GM19239 (cell line): Measurements from ENCODE around the gene ITGA1.

ENCODE experiments used
- DNase-seq: peaks from one replicate; pipeline ENCODE4 v3.0.0; 2011; ENCODE audit warnings: low spot score; ENCODE audit not compliant: insufficient read length
- FAIRE-seq: peaks from 2 replicates; lab custom pipeline; 2011; peaks lifted over from hg19 to GRCh38; lab: Jason Lieb, UNC

Gene ITGA1

DNA sequence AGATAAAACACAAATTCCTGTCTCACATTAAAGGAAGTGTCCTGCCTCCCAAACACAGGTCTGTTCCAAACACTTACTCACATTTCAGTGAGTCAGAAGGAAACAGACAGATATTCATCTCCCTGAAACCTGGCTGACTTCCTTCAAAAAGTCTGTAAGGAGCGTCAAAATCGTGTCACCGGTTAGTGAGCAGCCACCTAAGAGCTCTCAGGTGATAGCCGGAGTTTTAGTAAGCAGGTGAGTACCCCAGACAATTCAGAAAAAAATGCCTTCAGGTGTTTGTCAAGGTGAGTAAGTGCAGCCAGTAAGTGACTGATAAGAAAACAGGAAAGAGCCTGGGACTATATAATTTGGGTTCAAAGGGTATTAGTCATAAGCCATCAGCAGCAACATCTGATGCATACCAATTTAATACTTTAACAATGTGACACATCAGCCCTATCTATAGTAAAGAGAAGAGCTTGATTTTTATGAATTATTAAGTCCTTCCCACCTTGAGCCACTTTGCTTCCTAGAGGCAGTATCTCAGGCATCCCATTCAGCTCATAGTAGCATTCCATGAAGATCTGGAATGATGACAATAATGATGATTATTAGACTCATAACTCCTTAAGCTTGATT, 200.1 kb downstream of the ITGA1 start:
- no peak for DNase-seq
- no peak for FAIRE-seq

DNA sequence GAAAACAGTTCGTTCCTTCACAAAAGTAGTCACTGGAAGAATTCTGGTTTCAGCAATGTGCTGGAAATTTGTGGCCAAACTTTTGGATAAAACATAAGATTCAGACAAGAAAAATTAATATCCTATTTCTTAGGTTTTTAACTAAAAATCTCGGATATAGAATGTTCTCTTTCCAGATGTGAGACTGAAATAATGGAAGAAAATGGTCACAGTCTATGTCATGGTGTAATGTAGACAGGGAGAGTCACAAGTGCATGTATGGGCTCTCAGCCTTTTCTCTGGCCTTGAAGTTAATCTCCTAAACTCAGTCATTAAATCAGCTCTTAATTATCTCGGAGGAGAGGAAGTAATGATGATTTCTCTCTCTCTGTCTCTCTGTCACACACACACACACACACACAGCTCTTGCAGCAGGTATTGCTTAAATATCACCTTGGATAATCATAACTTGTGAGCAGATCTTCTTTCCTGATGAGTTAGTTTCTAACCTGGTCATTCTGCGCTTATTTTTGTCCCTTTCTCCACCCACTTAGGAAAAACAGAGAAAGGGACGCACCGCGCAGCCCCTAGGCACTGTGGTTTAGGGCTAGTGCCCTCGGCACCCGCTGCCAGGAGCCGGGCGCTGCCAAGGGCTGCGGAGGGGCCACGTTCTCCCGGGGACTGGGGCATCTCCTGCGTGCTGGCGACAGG, 200.8 kb downstream of the ITGA1 start:
- DNase-seq (no peak), FAIRE-seq (no peak)

DNA sequence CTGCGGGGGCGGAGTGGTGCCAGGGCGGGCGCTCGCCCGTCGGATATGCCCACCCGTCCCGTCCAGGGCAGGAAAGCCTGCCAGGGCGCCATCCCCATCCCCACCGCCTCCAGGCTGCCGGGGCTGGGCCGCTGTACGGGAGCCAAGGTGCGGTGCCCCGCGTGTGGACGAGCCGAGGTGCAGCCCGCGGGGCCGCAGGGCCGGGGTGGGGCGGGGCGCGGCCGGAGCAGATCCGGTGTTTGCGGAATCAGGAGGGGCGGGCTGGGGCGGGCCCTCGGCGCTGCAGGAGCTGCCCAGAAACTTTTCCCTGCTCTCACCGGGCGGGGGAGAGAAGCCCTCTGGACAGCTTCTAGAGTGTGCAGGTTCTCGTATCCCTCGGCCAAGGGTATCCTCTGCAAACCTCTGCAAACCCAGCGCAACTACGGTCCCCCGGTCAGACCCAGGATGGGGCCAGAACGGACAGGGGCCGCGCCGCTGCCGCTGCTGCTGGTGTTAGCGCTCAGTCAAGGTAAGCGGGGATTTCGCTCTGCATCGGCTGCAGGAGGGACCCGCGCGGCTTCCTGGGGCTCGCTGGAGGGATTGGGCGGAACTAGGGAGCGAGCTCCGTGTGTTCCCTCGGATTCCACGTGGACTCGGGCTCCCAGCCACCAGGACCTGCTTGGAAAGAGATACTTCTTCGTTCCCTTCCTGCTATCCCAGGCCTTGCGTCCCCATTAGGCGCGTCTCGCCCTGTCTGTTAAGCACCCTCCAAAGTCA, 201.5 kb downstream of the ITGA1 start, which contains the start of gene ITGA2:
Gene ITGA2, plus strand, starts transcription at position 328 of the 756 bp plus-strand sequence. Its CDS starts 117 bp downstream, at position 445.
- no peak for DNase-seq

DNA sequence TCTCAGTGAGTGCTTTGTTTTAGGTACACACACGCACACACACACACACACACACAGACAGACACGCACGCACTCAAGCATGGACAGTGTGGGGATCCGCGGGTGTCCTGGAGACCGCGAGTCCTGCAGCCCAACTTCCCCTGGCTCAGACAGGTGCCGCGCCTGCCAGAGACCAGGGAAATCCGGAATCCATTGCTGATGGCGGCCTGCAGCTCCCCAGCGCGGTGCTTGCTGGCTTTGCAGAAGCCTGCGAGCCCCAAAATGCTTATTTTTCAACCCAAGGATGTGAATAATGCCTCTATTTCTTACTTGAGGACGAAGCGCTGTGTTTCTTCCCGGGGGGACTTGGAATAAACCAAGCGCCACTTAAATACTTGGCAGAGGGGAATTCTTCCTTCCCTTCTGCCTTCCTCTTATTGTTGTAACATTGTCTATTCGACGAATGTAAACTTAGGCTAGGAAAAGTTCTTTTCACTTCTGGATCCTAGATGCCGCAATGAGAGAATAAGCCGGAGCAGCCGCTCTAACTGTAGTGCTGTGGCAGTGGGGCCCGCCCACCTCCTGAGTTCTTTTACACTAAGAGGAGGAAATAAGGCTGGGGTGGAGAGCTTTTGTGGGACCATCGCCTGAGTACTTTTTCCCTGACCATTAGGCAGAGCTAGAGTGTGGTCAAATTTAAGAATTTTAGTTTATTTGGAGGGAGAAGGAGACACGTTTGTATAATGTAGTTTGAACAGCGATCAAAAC, 202.2 kb downstream of the ITGA1 start:
- FAIRE-seq (no peak), DNase-seq (no peak)

More for the DNA sequence above, 201.5 kb downstream of the ITGA1 start, which contains the start of gene ITGA2:
- no peak for FAIRE-seq

DNA sequence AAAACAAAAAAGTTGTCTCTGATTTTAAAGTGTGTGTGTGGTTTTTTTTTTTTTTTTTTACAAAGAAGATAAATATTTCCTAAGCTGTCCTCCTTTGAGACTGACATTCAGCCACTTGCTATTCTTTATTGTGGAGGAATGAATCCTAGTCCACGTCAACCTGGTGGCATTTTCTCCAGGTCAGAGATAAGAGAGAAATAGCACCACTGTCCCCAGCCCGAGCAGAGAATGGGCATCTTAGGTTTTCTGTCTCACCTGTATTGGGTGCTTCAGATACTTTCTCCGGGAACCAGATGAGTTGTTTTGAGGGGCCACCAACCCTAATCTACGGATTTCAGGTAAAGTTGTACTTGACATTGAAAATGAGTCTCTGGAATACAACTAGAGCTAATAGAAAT, 202.8 kb downstream of the ITGA1 start:
- no peak for DNase-seq
- FAIRE-seq = no peak

DNA sequence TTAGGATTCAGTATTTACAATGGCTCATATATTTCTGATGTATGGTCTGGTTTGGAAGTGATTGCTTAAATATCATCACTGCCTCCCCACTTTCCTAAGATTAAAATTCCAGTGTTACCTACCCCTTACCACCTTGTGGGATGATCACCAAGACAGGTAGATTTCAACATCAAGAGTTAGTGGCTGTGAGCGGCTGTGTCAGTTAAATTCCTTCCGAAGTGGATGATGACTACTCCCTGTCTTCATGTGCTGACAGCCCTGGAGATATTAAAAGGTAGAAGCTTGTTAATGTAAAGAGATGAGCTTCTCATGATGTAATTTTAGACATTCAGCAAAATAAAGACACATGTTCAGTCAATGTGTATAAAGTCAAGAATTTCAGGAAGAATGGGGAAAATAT, 205.7 kb downstream of the ITGA1 start:
- DNase-seq = no peak
- no peak for FAIRE-seq

DNA sequence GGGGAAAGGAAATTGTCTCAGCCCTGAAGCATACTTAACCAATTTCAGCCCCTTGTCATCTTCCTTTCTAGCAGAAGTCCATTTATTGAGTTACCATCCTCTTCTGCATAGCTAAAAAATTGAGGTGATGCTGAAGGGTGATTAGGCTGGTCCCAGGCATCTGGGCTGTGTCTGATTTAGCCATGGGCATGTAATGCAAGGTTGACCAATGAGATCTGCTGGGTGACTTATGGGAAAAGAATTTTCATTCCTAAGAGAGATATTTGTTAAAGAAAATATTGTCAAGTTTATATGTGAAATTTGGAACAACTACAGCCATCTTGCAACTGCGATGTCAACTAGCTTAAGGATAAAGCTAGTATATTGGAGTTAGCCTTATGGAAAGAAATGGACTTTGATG, 206.6 kb downstream of the ITGA1 start:
- DNase-seq = no peak
- no peak for FAIRE-seq

DNA sequence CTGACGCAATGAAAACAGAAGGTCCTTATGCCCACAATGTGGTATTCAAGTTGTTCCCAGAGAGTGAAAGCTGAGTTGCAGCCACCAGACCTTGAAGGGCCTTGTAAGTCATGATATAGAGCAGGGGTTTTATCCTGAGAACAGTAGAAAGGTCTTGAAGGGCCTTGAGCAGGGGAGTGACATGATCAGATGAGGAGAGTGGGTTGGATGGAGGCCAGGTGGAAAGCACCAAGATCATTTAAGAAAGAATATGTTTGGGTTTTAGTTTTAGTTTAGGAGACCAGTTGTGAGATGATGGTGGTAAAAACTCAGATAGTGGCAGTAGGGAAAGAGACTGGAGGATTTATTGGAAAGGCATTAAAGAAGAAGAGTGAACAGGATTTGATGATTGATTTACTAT, 207.4 kb downstream of the ITGA1 start:
- DNase-seq = no peak
- FAIRE-seq = no peak

DNA sequence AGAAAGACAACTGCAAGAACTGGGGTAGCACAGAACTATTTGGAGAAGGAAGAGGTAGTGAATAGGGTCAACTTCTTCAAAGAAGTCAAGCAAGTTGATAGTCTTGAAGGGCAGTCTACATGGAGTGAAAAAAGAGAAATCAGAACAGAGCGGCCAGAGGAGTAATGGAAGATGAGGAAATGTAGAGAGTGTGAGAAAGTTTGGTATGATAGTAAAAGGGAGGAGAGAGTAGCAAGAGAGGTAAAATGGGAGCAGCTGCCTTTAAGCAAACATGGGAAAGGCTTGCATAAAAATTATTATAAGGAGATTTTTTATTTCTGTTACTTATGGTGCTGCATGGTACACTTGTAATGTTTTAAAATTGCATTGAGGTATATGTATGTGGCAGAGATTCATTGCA, 208.2 kb downstream of the ITGA1 start:
- DNase-seq = no peak
- FAIRE-seq = no peak

DNA sequence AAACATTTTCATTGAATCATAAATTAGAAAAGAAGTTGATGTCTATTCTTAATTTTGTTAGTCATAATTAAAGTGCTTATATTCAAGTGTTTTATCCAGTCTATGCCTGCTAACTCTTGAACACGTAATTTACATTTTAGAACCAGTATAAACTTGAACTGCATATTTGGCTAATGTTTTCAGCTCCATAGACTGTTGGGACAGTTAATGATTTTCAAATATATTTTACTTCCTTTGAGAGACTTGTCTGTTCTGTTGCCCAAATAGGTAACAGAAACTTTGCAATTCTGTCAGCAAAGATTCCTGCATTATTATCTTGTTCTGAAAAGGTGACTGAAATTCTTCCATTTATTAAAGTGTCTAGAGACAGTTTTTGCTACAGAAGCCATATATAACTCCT, 209.3 kb downstream of the ITGA1 start:
- no peak for FAIRE-seq
- no peak for DNase-seq

DNA sequence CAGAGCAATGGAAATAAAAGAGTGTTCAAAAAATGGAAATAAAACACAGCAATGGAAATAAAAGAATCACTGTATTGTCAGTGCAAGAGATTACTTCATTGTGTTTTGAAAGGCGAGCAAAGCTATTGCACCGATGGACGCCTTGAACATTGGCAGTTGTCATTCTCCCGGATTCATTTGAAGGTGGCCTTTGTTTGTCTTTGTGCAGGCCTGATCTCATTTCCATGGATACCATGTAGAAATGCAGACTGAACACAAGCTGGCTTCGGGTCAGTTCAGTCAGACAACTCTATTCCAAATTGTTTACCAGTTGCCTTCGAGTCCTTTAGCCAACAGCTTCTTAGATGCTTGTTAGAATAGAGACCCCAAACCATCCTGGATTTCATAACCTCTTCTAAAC, 209.7 kb downstream of the ITGA1 start:
- FAIRE-seq (no peak), DNase-seq (no peak)

DNA sequence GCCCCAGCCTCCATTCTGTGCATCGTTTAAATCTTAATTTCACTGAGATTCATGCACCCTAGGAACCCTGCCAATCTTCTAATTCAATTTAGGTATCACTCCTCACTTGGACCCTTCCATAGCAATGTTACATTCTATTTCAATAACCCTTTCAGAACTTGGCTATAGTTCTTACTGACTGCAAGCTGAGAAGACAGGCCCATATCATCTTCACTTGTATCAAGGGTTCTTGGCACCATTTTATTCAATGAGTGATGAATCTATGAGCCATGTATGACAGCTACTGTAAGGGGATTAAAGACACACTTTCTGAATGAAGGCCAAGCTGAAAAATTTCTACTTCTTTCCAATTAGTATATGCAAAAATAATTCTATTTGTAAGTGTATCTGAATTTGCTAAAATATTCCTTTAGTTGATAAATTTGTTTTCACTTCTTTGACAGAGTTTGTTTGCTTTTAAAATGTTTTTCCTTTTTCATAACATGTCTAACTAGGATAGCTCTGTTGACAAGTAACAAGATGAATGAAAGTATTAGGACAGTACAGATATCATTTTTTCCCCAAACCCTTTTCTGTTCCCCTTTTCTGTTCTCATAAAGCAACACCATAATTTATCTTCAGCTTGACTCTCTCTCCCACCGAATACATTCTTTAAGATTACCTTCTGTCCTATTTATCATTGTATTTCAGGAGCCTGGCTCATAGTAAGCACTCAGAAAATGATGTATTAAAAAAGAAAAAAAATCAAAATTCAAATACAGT, 211.0 kb downstream of the ITGA1 start:
- FAIRE-seq (no peak), DNase-seq (no peak)

DNA sequence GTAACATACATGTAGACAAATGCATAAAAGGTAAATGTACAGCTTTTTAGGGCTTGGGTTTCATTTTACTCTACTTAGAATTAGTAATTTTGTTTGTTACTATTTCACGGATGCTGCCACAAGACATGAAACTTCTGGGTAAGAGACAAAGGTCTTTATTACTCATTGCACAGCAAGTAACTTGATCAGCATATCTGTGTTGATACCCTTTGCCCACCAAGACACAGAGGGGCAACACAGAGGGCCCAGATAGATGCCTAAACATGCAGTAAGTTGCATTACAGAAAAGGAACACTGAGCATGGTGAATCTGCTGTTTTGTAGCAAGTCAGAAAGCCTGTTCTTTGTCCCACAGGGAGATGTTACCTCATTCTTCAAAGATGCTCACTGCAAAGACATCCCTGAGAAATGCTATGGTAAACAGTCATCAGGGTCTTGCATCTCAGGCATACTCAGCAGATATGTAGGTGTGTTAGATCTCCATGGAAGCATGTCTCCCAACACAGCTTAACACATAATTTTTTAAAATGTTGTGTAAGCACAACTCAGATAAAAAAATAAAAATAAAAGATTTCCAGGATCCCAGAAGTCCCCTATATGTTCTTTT, 211.7 kb downstream of the ITGA1 start:
- FAIRE-seq = no peak
- no peak for DNase-seq

DNA sequence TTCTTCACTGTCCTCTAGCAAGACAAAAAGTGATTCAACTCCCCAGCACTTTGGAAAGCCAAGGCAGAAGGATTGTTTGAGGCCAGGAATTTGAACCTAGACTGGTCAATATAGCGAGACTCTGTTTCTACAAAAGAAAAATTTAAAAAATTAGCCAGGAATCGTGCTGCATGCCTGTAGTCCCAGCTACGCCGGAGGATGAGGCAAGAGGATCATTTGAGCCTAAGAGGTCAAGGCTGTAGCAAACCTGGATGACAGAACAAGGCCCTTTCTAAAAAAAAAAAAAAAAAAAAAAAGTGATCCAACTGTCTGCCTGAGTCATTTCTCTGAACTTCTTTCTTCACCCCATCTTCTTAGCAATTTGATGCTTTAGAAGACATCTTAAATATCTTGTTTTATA, 213.8 kb downstream of the ITGA1 start:
- FAIRE-seq (no peak), DNase-seq (no peak)

DNA sequence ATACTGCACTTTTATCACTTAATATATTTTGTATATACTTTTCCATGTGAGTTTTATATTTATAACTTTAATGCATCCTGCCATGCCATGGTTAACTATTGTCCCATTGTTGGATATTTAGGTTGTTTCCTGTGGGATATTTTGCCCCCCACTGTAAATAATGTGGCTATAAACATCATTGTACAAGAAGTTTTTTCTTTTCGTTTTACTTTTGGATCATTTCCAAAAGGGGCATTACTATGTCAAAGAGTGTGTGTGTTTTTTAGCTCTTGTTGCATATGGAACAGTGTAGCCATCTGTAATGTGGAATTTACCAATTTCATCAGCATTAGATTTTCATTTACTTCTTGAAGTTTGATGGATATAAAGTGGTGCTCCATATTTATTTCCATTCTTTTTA, 214.8 kb downstream of the ITGA1 start:
- DNase-seq = no peak
- no peak for FAIRE-seq

DNA sequence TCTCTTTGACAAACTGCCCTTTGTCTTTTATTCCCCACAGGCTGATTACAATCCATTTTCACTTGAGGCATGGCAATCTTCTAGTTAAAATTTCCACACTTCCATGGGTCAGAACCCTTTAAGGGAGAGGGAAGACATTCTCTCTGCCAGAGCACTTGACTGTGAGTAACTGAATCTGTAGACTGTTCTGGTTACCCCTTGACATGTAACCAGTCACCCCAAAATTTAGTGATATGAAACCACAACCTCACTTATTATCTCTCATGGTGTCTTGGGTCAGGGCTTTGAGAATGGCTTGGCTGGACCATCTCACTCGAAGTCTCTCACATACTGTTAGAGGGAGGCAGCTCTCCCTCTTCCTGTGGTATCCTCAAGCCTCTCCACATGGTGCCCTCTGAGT, 215.4 kb downstream of the ITGA1 start:
- DNase-seq (no peak), FAIRE-seq (no peak)

DNA sequence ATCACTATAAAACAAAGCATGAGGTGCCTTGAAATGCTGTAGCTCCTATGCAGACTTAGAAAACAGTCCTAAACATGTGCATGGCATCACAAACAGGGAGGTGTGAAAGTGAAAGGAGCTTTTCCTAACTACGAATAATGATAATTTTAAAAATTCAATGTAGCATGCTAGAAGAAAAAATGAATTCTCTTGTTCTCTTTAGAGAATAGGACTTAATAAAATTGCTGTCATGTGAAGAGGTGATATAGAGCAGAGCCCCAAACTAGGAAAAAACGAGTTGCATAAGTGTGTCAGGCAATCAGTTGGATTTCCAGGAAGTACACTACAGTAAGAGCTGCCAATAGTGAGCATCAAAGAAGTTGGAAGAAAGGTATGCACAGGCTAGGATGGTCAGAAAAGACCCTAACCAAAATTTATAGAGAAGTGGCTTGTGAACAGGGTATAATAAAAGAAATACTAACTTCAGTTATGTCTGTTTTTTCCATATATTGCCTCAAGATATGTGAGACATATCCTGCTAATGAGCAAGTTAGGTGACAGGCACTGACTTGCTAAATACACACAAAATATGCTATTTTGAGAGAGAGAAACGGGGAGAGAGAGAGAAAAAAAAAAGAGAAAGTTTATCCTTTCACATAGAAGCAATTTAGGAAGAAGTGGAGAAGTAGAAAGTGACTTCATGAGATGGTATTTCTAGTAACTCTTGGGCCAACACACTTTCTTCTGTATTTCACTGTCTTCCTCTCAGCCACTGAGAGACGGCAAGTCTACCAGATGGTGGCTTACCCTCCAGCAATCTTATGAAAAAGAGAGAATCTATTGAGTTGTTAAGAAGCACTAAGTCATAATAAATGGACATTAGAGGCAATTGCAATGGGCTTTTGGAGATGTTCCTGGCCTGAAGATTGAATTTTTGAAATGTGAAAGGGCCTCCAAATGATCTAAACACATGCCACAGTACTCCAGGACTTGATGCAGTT, 219.5 kb downstream of the ITGA1 start:
- FAIRE-seq (peak; percentile 54), DNase-seq (no peak)

DNA sequence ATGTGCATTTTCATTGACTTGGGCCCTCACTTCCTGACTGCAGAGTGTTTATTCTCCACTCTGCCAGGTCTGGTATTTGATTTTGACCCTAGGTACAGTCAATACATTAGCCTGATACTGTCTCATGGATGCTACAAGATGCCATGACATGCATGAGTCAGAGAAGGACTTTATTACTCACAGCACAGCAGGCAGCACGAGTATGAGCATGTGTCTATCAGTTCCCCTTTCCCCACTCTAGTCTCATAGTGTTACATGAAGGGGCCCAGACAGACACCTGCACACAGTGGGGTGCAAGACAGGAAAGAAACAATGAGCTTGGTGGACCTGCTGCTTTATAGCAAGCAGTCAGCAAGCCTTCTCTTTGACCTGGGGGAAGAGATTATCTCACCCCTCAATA, 221.0 kb downstream of the ITGA1 start:
- no peak for DNase-seq
- FAIRE-seq = no peak
